ENCODE results near the gene RC3H1.
"Not testable (repeated sequence)": the region's sequence is repeated elsewhere in the genome, so short reads cannot be mapped to it uniquely, and the experiment has no call there.

RC3H1 gene

GRCh38 chr1:173965896-173966295 lies 56.3 kb downstream of the RC3H1 start:
- H3K27ac ChIP-seq; DNase-seq (ENCODE audit: low read depth, low spot score): not testable (repeated sequence)

GRCh38 chr1:173963477-173963876 lies 58.7 kb downstream of the RC3H1 start:
- no peak overlapping the region for H3K27ac ChIP-seq
- no peak for DNase-seq (ENCODE audit: low read depth, low spot score)

- DNase-seq (ENCODE audit: low read depth, low spot score): no peak
- H3K27ac ChIP-seq: no peak overlapping the region
Measured at GRCh38 chr1:173960625-173961024, 61.5 kb downstream of the RC3H1 start.

GRCh38 chr1:173954179-173954578 lies 68.0 kb downstream of the RC3H1 start:
- H3K27ac ChIP-seq: no peak overlapping the region
- no peak for DNase-seq (ENCODE audit: low read depth, low spot score)

GRCh38 chr1:173948594-173948993 lies 73.6 kb downstream of the RC3H1 start:
- no peak overlapping the region for H3K27ac ChIP-seq

GRCh38 chr1:173946380-173946921 lies 75.7 kb downstream of the RC3H1 start:
- H3K27ac ChIP-seq: peak overlapping the region; percentile 28
- DNase-seq (ENCODE audit: low read depth, low spot score): peak; percentile 12

More at GRCh38 chr1:173948594-173948993, 73.6 kb downstream of the RC3H1 start:
- no peak for DNase-seq (ENCODE audit: low read depth, low spot score)

- no peak for DNase-seq (ENCODE audit: low read depth, low spot score)
- H3K27ac ChIP-seq: no peak overlapping the region
Measured at GRCh38 chr1:173937062-173937461, 85.1 kb downstream of the RC3H1 start.

- DNase-seq (ENCODE audit: low read depth, low spot score): no peak
- no peak overlapping the region for H3K27ac ChIP-seq
Measured at GRCh38 chr1:173934440-173934839, 87.7 kb downstream of the RC3H1 start.

GRCh38 chr1:173930541-173930940 lies 91.6 kb downstream of the RC3H1 start:
- not testable (repeated sequence) for DNase-seq (ENCODE audit: low read depth, low spot score)

GRCh38 chr1:173925306-173926242 lies 96.6 kb downstream of the RC3H1 start:
- no peak for DNase-seq (ENCODE audit: low read depth, low spot score)
- no peak overlapping the region for H3K27ac ChIP-seq

More at GRCh38 chr1:173930541-173930940, 91.6 kb downstream of the RC3H1 start:
- not testable (repeated sequence) for H3K27ac ChIP-seq

- no peak overlapping the region for H3K27ac ChIP-seq
- DNase-seq (ENCODE audit: low read depth, low spot score): no peak
Measured at GRCh38 chr1:173920861-173921260, 101.3 kb downstream of the RC3H1 start.

GRCh38 chr1:173917635-173918493 lies 104.3 kb downstream of the RC3H1 start:
- DNase-seq (ENCODE audit: low read depth, low spot score): no peak
- no peak overlapping the region for H3K27ac ChIP-seq

- no peak within 1 kb of the TSS for H3K27ac ChIP-seq
- no peak for DNase-seq (ENCODE audit: low read depth, low spot score)
Measured at GRCh38 chr1:173917149-173917548, 105.0 kb downstream of the RC3H1 start, which contains the start of gene SERPINC1. Gene SERPINC1 (minus strand): TSS chr1:173917327. CDS start chr1:173917259, 68 bp downstream.

- no peak for DNase-seq (ENCODE audit: low read depth, low spot score)
Measured at GRCh38 chr1:173916667-173917066, 105.5 kb downstream of the RC3H1 start.

GRCh38 chr1:173915596-173915995 lies 106.6 kb downstream of the RC3H1 start:
- no peak overlapping the region for H3K27ac ChIP-seq
- no peak for DNase-seq (ENCODE audit: low read depth, low spot score)

More at GRCh38 chr1:173916667-173917066, 105.5 kb downstream of the RC3H1 start:
- H3K27ac ChIP-seq: no peak overlapping the region

- H3K27ac ChIP-seq: no peak overlapping the region
- no peak for DNase-seq (ENCODE audit: low read depth, low spot score)
Measured at GRCh38 chr1:173914366-173914871, 107.7 kb downstream of the RC3H1 start.

GRCh38 chr1:173913111-173913510 lies 109.0 kb downstream of the RC3H1 start:
- no peak overlapping the region for H3K27ac ChIP-seq
- no peak for DNase-seq (ENCODE audit: low read depth, low spot score)

- H3K27ac ChIP-seq: no peak overlapping the region
- no peak for DNase-seq (ENCODE audit: low read depth, low spot score)
Measured at GRCh38 chr1:173903827-173904531, 118.2 kb downstream of the RC3H1 start.

- no peak overlapping the region for H3K27ac ChIP-seq
- no peak for DNase-seq (ENCODE audit: low read depth, low spot score)
Measured at GRCh38 chr1:173900992-173901391, 121.2 kb downstream of the RC3H1 start.

GRCh38 chr1:173900427-173900826 lies 121.7 kb downstream of the RC3H1 start:
- H3K27ac ChIP-seq: no peak overlapping the region
- DNase-seq (ENCODE audit: low read depth, low spot score): no peak

All from epithelial cell of prostate (primary cell).